Stimulated activated CD4-positive, alpha-beta T cell treated with anti-CD3 and anti-CD28 coated beads, TNF-alpha, amount 100 ng/mL, for 4 hours (primary cell): ENCODE measurements around the gene PCLO.

Source experiments
- DNase-seq, 3 experiments: peaks; one replicate each; pipeline ENCODE4 v3.0.0-alpha.2; 2020; ENCODE audit warnings: low read depth in 3 of 3

The PCLO gene

GRCh38 chr7:83162402-83163256 lies at the start of gene PCLO:
PCLO (minus strand) TSS chr7:83162884; CDS start chr7:83162592, 292 bp downstream.
- peak; percentile 5 to 19 (median 14) for DNase-seq

- DNase-seq: no peak
Observed at GRCh38 chr7:83211685-83212084, 49.0 kb upstream of the PCLO start.

- DNase-seq: no peak
Observed at GRCh38 chr7:83210479-83210878, 47.8 kb upstream of the PCLO start.

GRCh38 chr7:83204715-83205114 lies 42.0 kb upstream of the PCLO start:
- no peak for DNase-seq

- DNase-seq: no peak
Observed at GRCh38 chr7:83201355-83201754, 38.7 kb upstream of the PCLO start.

GRCh38 chr7:83190659-83191389 lies 28.1 kb upstream of the PCLO start:
- no peak for DNase-seq

- no peak for DNase-seq
Observed at GRCh38 chr7:83178796-83179195, 16.1 kb upstream of the PCLO start.

GRCh38 chr7:83178066-83178465 lies 15.4 kb upstream of the PCLO start:
- no peak for DNase-seq

GRCh38 chr7:83173664-83174063 lies 11.0 kb upstream of the PCLO start:
- no peak for DNase-seq

- DNase-seq: no peak
Observed at GRCh38 chr7:83166781-83167180, 4.1 kb upstream of the PCLO start.

- no peak for DNase-seq
Observed at GRCh38 chr7:83161899-83162401, 734 bp downstream of the PCLO start.

GRCh38 chr7:83161186-83161585 lies 1.5 kb downstream of the PCLO start:
- no peak for DNase-seq

GRCh38 chr7:83159731-83160130 lies 3.0 kb downstream of the PCLO start:
- DNase-seq: no peak

- DNase-seq: no peak
Observed at GRCh38 chr7:83156006-83156405, 6.7 kb downstream of the PCLO start.

- no peak for DNase-seq
Observed at GRCh38 chr7:83155407-83155806, 7.3 kb downstream of the PCLO start.

- DNase-seq: no peak
Observed at GRCh38 chr7:83153419-83153818, 9.3 kb downstream of the PCLO start.

GRCh38 chr7:83150310-83150709 lies 12.4 kb downstream of the PCLO start:
- DNase-seq: no peak

GRCh38 chr7:83149466-83149865 lies 13.2 kb downstream of the PCLO start:
- no peak for DNase-seq

GRCh38 chr7:83148776-83149175 lies 13.9 kb downstream of the PCLO start:
- no peak for DNase-seq

GRCh38 chr7:83143107-83143506 lies 19.6 kb downstream of the PCLO start:
- DNase-seq: no peak

GRCh38 chr7:83142365-83142764 lies 20.3 kb downstream of the PCLO start:
- DNase-seq: no peak

- DNase-seq: no peak
Observed at GRCh38 chr7:83141927-83142326, 20.8 kb downstream of the PCLO start.
